ENCODE data around the gene TTC23. TPM values are rescaled to one million over a fixed set of nuclear protein-coding genes. Genes with fewer than 3 reads are reported as not detected.

The TTC23 gene
- total and polyA plus RNA-seq, 8 donors = 3.8 to 75.3 (median 14.8) TPM

DNA sequence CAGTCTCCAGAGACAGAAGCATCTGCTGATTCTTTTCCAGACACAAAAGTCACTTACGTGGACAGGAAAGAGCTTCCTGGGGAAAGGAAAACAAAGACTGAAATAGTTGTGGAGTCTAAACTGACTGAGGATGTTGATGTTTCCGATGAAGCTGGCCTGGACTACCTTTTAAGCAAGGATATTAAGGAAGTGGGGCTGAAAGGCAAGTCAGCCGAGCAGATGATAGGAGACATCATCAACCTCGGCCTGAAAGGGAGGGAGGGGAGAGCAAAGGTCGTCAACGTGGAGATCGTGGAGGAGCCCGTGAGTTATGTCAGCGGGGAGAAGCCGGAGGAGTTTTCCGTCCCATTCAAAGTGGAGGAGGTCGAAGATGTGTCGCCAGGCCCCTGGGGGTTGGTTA, 119.1 kb downstream of the TTC23 start:
- intact Hi-C loops (cut with DNase I; ENCODE audit: low total_unique reads) = no loop called here
- peak overlapping the region in 3 of 5 donors; percentile 45 to 96 (median 59) for H3K27ac ChIP-seq
- 68 to 88% (median 84%) methylated on average over 13 of the region's 13 CpGs for WGBS, 5 donors

DNA sequence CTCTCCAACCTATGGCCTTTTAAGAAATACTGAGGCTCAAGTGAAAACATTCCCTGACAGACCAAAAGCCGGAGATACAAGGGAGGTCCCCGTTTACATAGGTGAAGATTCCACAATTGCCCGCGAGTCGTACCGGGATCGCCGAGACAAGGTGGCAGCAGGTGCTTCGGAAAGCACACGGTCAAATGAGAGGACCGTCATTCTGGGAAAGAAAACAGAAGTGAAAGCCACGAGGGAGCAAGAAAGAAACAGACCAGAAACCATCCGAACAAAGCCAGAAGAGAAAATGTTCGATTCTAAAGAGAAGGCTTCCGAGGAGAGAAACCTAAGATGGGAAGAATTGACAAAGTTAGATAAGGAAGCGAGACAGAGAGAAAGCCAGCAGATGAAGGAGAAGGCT, 119.7 kb downstream of the TTC23 start:
- Histone ChIP-seq H3K4me3 (no peak overlapping the region), H3K9me3 (no peaks in the 10 kb centered on the region), H3K27me3 (no peaks in the 10 kb centered on the region), H3K36me3 (peaks cover 7 to 55% (median 38%) of the 10 kb centered on the region in 4 donors), H3K27ac (peak overlapping the region in 3 of 5 donors; percentile 35 to 96 (median 59)), H3K4me1 (peaks cover under 1 to 61% (median 26%) of the 10 kb centered on the region in 4 donors)
- TF ChIP-seq EP300 (IDR thresholded peaks at IDR 0.05) (no peak), POLR2AphosphoS5 (IDR thresholded peaks at IDR 0.05) (no peak), POLR2A (IDR thresholded peaks at IDR 0.05) (no peak)
- TF ChIP-seq, protein P1, sequence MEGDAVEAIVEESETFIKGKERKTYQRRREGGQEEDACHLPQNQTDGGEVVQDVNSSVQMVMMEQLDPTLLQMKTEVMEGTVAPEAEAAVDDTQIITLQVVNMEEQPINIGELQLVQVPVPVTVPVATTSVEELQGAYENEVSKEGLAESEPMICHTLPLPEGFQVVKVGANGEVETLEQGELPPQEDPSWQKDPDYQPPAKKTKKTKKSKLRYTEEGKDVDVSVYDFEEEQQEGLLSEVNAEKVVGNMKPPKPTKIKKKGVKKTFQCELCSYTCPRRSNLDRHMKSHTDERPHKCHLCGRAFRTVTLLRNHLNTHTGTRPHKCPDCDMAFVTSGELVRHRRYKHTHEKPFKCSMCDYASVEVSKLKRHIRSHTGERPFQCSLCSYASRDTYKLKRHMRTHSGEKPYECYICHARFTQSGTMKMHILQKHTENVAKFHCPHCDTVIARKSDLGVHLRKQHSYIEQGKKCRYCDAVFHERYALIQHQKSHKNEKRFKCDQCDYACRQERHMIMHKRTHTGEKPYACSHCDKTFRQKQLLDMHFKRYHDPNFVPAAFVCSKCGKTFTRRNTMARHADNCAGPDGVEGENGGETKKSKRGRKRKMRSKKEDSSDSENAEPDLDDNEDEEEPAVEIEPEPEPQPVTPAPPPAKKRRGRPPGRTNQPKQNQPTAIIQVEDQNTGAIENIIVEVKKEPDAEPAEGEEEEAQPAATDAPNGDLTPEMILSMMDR (IDR thresholded peaks at IDR 0.05) = no peak
- intact Hi-C loops (cut with DNase I; ENCODE audit: low total_unique reads) = no loop called here
- 82 to 92% (median 90%) methylated on average over 16 of the region's 16 CpGs for WGBS, 5 donors
- no peak for DNase-seq

More for the DNA sequence above, 119.1 kb downstream of the TTC23 start:
- no peaks in the 10 kb centered on the region for H3K9me3 ChIP-seq
- no peaks in the 10 kb centered on the region for H3K27me3 ChIP-seq
- no peak for TF ChIP-seq POLR2AphosphoS5 (IDR thresholded peaks at IDR 0.05)
- no peak for TF ChIP-seq EP300 (IDR thresholded peaks at IDR 0.05)
- no peak for TF ChIP-seq POLR2A (IDR thresholded peaks at IDR 0.05)
- TF ChIP-seq, protein P1 (IDR thresholded peaks at IDR 0.05) = no peak
- no peak overlapping the region for H3K4me3 ChIP-seq
- DNase-seq = no peak
- H3K4me1 ChIP-seq = peaks cover 0 to 60% (median 22%) of the 10 kb centered on the region in 4 donors
- peaks cover 7 to 55% (median 38%) of the 10 kb centered on the region in 4 donors for H3K36me3 ChIP-seq

DNA sequence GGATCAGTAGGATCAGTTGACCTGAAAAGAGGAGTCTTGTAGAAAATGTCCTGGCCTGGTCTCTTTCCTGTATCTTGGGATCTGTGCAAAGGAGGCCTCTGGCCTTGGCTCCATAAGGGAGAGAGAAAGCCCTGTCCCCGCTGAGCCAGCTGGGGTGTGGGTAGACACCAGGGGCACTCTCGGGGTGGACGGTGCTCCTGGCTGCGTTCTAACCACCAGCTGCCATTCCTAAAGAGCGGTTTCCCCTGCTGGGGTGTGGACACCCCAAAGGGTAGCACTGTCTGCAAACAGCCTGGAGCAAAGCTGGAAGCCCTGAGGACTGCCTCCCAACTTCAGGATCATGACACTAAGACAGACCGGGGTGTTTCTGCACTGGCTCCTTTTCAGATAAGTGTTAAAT, 121.0 kb downstream of the TTC23 start:
- Histone ChIP-seq H3K27ac (peak overlapping the region in 3 of 5 donors; percentile 3 to 96 (median 35)), H3K36me3 (peaks cover 7 to 55% (median 38%) of the 10 kb centered on the region in 4 donors), H3K9me3 (no peaks in the 10 kb centered on the region), H3K4me3 (no peak overlapping the region), H3K27me3 (no peaks in the 10 kb centered on the region), H3K4me1 (peaks cover 13 to 62% (median 33%) of the 10 kb centered on the region in 4 donors)
- WGBS, 5 donors = 83 to 96% (median 88%) methylated on average over 6 of the region's 6 CpGs
- intact Hi-C loops (cut with DNase I; ENCODE audit: low total_unique reads) = no loop called here
- DNase-seq = no peak
- TF ChIP-seq POLR2AphosphoS5 (IDR thresholded peaks at IDR 0.05) (no peak), EP300 (IDR thresholded peaks at IDR 0.05) (no peak), POLR2A (IDR thresholded peaks at IDR 0.05) (no peak)
- TF ChIP-seq, protein P1 (IDR thresholded peaks at IDR 0.05) = no peak

DNA sequence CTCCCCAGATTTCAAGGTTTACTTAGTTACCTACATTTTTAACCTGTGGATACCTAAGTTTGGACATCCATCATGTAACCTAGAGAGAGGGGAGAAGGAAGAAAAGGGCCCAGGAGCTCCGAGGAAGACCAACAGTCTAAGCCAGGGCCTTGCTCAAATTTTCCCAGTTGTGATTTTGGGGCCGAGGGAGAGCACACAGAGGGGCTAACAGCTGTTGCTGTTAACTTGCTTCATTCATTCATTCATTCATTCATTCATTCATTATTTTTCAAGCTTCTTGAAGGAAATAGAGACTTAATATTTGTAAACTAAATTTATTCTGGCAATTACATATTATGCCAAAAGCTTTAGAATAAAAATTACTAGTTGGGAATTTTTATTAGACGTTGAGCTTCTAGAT, 121.6 kb downstream of the TTC23 start:
- DNase-seq = no peak
- H3K27me3 ChIP-seq = no peaks in the 10 kb centered on the region
- peaks cover 7 to 55% (median 38%) of the 10 kb centered on the region in 4 donors for H3K36me3 ChIP-seq
- H3K4me3 ChIP-seq = no peak overlapping the region
- H3K4me1 ChIP-seq = peaks cover 16 to 62% (median 36%) of the 10 kb centered on the region in 4 donors
- H3K27ac ChIP-seq = peak overlapping the region in 2 of 5 donors; percentile 43 to 96
- WGBS, 5 donors = 65 to 86% (median 77%) methylated on average over 3 of the region's 3 CpGs
- no peaks in the 10 kb centered on the region for H3K9me3 ChIP-seq
- intact Hi-C loops (cut with DNase I; ENCODE audit: low total_unique reads) = no loop called here
- TF ChIP-seq POLR2A (IDR thresholded peaks at IDR 0.05) (no peak), POLR2AphosphoS5 (IDR thresholded peaks at IDR 0.05) (no peak), EP300 (IDR thresholded peaks at IDR 0.05) (no peak)
- TF ChIP-seq, protein P1 (IDR thresholded peaks at IDR 0.05) = no peak
